ENCODE data around the gene ADARB1.

GRCh38 chr21:45234965-45235364, 160.6 kb downstream of the ADARB1 start:
- TF ChIP-seq POLR2A (IDR thresholded peaks at IDR 0.05; ENCODE audit: low read depth, low read length) = no peak
- no peak for TF ChIP-seq POLR2AphosphoS5 (IDR thresholded peaks at IDR 0.05; ENCODE audit: low read depth, low read length)

All from GM12892 (cell line).